Fibroblast of lung (primary cell): ENCODE measurements around the gene PATJ.

Experiments used
- CTCF ChIP-seq, 2 donors: IDR thresholded peaks in 1 of 2; conservative IDR thresholded peaks in 1 of 2; 1 replicate in 1 of 2; 2 replicates in 1 of 2; pipeline ENCODE4 v1.5.1; 2011 to 2012; ENCODE audit warnings: low read length in 2 of 2, control low read depth in 1 of 2, inconsistent platforms in 1 of 2, low read depth in 1 of 2, mild to moderate bottlenecking in 1 of 2
- EZH2 ChIP-seq: IDR thresholded peaks from 2 replicates; pipeline ENCODE4 v1.5.1; 2012; ENCODE audit warnings: low read length, control low read depth, mild to moderate bottlenecking; ENCODE audit errors: missing control alignments

DNA sequence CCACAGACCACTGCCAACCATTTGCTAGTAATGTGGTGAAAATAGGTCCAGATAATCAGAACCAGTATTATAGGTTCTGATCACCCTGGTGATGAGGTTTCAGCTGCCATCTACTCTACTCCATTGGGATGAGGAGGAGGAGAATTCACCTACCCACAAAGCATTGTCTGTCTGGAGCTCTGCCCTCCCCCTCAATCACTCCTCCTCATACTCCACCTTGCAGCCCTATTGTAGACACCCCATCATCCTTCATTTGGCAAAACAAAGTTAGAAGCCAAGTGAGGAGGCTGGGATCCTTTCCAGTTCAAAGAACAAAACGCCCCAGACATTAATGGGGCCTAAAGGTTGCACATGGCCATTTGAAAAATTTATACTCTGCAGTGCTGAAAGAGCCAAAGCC lies 295.0 kb downstream of the PATJ start:
- TF ChIP-seq CTCF (conservative IDR thresholded peaks at IDR 0.05 in 1 of 2, IDR thresholded peaks at IDR 0.05 in 1 of 2; ENCODE audit: low read depth in 1 of 2, low read length in 2 of 2) (no peak), EZH2 (no peak)
